Measurements from ENCODE around the gene CD151.

The CD151 gene

DNA sequence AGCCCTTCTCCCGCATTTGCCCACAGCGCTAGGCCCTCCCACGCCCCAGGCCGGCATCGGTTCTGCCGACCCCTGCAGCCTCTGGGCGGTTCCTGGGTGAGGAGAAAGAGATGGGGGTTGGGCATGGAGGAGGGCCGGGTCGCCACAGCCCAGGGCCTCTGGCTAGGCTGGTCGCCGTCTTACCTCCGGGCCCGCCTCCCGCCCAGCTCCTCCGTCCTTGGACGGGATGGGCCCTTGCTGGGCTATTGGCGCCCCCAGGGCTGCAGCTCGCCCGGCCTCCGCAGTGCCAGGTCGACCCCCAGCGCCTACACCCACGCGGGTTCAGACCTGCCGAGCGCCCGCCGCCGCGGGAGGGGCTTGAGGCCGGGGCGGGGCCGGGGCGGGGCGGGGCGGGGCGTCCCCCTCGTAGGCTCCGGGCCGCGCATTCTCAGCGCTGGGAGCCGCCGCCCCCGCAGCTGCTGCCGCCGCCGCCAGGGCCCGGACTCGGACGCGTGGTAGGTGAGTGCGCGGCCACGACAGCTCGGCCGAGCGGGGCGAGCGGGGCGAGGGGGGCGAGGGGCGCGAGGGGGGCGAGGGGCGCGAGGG is at the start of gene CD151:
TSS of gene CD151 (plus strand) at position 424 of the 585 bp plus-strand sequence. CDS start 3,118 bp downstream, outside the sequence.
- no peak for DNase-seq (ENCODE audit: low read depth, low spot score)

DNA sequence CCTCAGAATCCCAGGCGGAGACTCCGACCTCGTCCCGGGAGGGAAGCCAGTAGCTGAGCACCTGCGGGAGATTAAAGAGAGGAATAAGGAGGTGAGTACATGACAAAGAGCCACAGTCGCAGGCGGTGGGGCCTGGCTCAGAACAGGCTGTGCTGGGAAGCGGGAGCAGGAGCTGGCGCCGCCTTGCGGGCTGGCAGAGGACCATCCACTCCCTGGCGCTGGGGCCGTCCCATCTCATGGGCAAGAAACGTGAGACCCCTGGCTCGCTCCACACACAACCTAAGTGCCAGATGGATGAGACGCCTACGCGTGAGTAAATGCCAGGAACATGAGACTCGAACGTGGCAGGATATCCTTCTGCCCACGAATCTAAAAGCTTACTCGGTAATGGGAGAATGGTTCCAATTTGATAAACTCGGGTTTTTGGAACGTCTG is 49.2 kb upstream of the CD151 start:
- DNase-seq (ENCODE audit: low read depth, low spot score): peak; percentile 91

DNA sequence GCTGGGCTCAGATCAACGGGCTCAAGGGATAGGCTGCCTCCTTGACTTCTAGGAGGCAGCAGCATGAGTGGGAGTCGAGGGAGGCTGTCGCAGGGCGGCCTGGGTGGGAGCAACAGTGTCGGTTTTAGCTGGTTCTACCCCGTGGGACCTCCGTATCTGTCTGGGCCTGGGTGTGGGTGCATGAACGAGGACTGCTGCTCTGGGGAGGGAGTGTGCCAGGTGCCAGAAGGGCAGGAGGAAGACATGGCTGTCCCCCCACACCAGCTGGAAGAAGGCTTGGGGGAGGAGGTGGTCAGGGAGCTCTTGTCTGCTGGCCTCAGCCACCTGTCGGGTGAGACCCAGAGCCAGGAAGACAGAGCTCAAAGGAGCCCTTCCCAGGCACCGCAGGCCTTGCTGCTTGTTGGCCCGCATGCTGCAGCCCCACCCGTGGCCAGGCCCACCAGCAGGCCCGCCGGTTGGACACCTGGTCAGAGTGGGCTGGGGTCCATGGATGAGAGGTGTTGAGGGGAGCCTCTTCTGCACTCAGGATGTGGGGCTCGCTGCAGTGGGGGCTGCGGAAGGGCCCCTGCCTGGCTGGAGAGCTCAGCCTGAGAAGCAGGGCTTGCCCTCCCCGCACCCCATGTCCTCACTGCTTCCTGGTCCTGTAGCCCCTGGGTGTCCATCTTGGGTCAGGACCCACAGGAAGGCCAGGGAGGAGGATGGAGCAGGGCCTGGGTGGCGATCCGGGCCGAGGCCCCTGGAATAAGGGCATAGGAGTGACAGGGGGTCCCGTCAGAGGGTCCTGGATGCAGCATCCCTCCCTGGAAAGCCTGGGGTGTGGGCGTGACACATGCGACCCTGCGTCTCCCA is 46.3 kb upstream of the CD151 start:
- no peak for DNase-seq (ENCODE audit: low read depth, low spot score)

DNA sequence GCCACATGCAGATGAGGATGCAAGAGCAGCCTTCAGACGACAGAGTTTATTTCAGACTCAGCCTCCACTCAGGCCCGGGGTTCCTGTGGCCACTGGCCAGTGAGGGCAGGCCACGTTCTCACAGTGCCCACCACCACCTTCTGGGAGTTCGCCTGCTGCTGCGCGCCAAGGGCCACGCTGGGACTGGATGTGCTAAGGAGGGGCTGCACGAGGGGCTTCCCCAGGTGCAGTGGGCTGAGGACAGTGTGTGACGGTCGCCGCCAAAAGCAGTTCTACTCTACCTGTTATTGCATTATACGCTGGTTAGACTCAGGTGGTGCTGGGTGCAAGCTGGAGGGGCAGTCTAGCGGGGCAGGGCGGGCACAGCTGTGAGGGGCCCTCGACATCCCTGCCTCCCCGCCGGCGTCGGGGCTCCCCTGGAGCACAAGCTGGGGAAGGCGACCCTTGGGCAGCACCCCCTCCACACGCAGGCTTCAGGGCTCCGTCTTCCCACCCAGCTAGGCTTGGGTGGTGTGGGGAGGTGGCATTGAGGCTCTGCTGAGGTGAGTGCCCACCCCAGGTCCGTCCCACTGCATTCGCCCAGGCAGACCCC is 45.6 kb upstream of the CD151 start:
- no peak for DNase-seq (ENCODE audit: low read depth, low spot score)

DNA sequence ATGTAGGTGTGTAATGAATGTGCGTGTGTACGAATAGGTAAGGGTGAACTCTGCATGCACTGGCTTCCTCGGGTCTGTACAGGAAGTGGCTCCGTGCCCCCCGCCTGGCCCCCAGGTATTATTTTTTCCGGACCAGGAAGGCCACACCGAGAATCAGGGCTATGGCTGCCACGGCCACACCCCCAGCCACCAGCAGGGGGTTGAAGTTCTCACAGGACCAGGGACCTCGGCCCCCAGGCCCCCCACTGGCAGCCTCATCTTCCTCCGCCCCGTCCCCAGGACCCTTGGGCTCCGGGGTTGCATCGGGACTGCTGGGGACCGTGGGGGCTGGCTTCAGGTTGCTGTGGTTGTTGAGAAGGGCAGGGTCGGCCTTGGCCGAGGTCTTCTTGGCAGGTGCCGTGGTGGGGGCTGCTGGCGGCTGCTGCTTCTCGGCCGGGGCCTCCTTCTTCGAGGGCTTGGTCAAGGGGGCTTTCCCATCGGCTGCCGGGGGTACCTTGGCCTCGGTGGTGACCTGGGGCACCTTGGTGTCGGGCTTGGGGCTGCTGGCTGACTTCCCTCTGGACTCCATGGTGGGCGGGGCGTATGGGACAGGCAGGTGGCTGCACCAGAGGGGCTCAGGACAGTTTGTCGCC is 44.6 kb upstream of the CD151 start:
- no peak for DNase-seq (ENCODE audit: low read depth, low spot score)

DNA sequence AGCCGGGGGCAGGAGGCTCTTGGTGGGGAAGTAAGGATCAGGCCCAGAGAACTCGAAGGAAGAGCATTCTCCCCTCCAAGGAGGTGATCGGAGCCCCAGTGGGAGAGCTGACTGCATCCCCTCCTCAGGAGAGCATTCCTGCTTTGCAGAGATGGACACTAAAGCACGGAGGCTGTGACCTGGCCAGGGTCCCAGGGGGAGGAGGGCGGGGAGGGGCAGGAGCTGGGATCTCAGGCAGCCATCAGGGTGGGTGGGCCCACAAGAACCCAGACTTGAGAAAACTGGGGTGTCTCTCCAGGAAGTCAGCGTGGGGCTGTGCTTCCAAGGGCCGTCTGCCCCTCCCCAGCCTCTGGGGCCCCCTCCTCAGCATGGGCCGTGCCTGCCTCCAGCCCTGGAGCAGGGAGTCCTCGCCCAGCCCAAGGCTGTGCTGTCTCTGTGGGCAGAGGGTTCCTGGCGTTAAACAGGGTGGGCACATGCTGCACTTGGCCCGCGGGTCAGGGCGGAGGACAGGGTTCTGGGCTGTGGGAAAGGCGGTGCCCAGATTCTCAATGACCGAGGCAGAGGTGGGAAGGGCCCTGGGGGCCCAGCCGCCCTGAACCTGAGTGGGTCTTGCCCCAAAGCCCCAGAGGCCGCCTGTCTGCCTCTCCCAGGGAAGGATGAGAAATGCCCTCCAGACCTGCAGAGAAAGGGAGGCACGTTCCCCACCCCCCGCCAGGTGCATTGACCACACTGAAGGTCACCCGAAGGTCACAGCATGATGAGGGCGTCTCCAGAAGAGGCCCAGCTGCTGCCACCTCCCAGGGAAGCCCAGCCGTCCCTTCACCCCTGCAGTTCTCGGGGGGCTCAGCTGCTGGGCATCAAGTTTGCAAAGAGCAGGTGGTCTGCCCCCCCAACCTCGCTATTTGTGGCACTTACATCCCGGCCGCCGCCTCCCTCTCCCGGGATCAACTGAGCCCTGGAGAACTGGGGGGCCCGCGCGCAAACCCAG is 43.5 kb upstream of the CD151 start:
- DNase-seq (ENCODE audit: low read depth, low spot score): no peak

DNA sequence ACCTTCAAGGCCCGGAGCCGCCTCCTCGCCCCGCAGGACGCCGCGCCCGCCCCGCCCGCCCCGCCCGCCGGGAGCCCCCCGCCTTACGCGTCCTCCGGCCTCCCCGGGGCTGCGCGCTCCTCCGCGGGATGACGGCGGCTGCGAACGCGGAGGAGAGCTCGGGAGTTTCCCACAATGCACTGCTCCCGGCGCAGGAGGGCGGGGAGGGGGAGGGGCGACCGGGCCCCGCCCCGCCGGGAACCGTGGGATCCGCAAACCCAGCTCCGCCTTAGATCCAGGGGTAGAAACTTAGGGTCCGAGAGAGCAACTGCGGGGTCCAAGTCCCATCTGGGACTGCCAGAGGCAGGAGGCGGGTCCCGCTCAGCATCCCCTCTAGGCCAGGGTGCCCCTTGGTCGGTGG is 42.8 kb upstream of the CD151 start, which contains the start of gene CEND1:
TSS of gene CEND1 (minus strand) at position 148 of the 400 bp plus-strand sequence. CDS start 1,514 bp downstream, outside the sequence.
- no peak for DNase-seq (ENCODE audit: low read depth, low spot score)

DNA sequence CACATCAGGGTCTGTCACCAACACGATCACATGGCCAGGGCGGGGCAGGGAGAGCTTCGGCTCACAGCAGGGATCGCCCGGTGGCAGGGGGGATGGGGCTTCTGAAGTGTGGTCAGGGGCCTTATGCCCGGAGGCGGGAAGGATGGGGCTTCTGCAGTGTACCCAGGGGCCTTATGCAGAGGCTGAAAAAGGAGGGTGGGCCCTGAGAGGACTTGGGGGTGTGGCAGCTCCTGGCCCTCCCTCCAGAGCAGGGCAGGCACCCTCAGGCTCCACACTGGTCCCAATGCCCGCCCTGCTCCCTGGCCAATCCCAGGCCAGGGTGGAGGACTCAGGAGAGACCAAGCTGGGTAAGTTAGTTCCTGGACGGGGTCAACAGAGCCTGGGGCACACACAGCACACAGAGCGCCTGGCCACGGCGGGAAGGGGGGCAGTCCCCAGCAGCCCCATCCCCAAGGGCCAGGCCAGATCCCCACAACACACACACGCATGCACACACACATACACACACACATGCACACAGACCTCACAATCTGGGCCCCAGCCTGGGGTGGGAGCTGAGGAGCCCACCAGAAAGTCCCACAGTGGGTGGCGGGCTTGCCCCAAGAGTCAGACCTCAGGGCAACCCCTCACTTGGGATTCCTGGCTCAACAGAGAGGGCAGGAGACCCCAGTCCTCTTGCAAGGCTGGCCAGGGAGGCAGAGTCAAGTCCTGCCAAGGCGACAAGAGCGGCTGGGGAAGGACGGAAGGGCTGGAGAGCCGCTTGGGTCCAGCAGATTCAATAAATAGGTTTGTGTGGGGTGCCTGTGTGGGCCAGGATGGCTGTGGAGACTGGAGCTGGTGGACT is 41.8 kb upstream of the CD151 start:
- no peak for DNase-seq (ENCODE audit: low read depth, low spot score)

DNA sequence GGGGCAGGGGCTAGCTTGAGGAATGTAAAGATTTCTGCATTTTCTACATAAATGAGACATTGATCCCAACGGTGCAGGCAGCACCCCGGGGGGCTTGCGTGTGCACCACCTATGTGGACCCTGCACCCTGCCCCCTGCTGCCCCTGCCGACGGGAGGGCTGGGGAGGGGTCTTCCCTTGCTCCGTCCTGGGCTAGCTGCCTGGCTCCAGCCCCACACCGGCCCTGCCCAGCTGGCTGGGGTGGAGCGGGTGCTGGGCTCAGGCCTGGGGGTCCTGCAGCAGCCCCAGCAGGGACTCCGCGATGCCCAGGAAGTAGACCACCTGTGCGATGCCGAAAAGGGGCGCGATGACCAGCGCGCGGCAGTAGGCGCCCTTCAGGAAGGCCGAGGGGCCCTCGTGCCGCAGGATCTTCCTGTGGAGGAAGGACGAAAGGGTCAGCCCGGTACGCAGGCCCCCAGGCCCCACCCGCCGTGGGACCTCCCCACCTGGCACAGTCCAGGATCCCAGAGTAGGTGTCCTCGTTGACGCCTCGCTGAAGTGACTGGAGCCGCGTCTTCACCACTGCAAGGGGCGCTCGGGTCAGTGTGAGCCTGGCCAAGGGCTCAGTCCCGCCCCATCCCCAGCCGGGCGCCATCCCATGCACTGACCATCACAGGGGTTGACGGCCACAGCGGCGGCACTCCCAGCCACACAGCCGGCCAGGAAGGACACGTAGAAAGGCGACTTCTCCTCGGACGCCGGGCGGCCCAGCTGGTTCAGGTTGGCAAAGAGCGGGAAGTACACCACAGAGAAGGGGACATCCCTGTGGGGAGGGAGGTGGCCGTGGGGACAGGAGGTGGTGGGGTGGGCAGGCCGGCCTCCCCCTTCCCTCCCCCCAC is 40.9 kb upstream of the CD151 start:
- DNase-seq (ENCODE audit: low read depth, low spot score): no peak

DNA sequence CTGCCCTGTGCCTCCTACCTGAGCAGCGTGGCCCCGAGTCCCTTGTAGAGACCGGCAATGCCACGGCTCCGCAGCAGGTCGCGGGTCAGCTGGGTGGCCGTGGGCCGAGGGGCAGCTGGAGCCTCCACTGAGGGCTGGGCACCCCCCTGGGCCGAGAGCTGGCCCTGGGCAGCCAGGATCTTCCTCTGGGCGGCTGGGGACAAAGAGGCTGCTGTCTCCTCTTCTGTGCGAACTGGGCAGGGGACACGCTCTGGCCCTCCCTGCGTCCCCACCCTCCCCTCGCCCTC is 40.3 kb upstream of the CD151 start:
- no peak for DNase-seq (ENCODE audit: low read depth, low spot score)

DNA sequence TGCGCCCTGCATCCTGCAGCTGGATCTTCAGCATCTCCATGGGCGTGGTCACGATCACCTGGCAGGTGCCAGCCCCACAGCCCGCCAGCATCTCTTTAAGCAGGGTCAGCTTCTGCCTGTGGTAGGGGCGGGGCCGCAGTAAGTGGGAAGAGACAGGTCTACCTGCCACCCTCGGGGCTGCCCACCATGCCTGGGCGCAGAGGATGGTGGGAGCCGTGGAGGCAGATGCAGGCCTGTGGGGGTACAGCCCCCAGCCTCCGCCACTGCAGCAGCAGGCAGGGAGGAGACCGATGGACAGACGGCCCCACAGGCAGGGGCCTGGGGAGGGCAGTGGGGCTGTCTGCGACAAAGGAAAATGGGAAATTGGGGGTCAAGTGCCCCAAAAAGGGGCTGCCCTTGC is 39.9 kb upstream of the CD151 start:
- no peak for DNase-seq (ENCODE audit: low read depth, low spot score)

DNA sequence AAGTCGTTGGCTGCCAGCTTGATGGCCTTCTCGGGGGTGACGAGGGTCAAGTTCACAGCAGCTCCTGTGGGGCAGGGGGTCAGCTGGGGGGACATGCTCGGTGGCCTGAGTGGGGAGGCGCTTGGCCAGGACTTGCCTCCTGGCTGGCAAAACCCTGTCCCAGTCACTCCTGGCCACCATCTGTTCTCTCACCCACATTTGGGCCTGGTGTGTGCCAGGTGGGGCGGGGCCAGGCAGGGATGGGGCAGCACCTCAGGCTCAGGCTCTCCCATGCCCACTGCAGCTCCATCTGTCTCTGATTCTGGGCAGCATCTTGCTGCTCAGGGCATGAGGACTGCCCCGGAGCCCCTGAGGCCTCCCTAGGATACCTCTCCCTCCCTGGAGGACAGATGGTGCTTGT is 39.2 kb upstream of the CD151 start:
- DNase-seq (ENCODE audit: low read depth, low spot score): no peak

DNA sequence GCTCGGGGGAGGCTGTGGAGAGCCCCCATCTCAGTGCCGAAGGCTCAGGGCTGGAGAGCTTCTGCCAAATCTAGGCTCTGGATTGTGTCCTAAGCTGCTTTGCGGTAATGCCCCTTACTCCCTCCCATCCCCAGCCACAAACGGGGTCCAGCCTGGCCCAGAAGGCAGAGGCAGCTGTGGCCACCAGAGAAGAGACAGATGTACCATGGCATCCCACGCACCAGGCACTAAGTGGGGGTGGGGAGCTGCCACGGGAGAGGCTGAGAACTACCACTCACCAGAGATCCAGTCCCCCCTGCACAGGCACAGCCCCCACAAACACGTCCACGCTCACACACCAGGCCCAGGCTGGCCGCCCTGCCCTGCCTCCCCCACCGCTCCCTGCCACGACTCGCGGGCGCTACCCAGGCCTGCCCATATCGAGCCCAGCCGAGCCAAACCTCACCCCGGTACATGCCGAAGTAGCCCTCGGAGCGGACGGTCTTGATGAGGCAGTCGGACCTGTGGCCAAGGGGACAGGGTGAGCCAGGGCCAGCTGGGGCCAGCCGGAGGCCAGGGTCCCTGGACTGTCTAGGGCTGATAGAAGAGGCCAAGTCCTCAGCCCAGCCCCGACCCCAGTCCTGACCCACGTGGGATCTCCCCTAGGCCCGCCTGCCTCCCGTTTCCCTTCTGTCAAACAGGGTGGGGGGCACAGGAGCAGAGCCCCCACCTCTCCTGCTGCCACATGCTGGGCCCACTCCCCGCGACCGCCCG is 38.6 kb upstream of the CD151 start:
- DNase-seq (ENCODE audit: low read depth, low spot score): no peak

DNA sequence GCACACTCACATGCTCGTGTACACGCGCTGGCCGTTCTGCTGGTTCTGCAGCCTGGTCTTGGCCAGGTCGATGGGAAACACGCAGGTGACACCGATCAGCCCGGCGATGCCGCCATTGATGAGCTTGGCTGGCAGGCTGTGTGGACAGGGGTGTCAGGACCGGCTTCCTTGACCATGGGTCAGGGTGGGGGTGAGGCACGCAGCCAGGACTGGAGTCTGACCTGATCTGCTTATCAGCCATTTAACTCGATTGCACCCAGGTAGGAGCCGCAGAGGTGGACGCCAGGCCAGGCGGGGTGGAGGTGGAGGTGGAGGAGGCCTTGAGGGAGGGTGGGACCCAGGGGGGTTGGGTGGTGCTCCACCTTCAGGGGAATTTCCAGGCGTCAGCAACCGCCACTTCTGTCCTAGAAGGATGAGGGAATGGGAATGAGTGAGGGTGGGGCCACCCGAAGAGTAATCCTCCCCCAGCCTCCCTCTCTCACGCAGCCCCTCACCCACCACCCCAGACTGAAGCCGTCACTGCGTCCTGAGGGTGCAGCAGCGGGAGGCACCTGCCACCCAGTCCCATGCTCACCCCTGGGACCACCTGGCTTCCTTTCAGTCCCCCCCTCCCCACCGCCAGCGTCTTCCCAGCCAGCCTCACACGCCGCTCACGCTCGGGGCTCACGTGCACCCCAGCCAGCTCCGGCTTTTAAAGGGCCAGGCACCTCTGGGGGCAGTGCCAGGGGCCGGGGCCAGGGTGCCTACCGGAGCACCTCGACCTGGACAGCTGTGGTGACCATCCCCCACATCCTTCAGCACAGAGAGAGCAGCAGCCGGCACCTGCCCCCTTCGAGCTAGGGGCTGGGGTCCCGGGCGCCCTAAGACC is 37.8 kb upstream of the CD151 start:
- DNase-seq (ENCODE audit: low read depth, low spot score): no peak

DNA sequence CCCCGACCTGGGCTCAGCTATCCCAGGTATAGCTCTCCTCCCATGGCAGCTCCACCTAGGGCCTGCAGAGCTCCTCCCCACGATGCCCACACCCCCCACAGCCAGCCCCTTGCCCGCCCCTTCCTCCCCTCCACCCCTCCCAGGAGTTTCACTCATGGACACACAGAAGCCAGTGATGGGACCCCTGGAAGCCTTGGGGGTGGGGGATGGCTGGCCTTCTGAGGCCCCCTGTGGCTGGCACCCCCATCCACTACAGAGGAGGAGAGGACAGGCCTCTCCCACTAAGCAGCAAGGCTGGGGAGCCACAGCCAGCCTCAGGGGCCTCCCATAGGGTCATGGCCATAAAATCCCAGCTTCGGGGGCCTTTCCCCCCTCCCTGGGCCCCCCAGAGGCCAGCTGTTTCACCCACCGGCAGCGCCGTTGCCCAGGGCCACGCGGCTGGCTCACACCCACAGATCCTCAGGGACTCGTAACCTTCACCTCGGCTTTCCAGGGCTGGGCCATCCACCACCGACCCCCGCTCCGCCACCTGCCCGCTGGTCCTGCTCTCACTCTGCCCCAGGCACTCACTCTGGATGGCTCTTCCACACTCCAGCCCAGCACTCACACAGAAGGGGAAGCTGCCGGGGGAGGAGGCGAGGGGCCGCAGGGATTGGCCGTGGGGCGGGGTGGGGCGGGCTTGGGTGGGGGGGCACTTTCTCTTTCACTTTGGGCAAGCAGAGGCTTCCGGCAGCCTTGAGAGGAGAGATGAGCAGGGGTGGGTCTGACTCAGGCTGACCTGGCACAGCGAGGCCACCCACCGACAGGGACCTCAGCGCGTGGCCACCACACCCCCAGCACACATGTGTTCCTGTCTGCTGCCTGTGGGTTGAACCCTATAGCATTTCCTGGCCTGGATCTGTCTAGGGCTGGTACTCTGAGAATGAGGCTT is 36.9 kb upstream of the CD151 start:
- no peak for DNase-seq (ENCODE audit: low read depth, low spot score)

DNA sequence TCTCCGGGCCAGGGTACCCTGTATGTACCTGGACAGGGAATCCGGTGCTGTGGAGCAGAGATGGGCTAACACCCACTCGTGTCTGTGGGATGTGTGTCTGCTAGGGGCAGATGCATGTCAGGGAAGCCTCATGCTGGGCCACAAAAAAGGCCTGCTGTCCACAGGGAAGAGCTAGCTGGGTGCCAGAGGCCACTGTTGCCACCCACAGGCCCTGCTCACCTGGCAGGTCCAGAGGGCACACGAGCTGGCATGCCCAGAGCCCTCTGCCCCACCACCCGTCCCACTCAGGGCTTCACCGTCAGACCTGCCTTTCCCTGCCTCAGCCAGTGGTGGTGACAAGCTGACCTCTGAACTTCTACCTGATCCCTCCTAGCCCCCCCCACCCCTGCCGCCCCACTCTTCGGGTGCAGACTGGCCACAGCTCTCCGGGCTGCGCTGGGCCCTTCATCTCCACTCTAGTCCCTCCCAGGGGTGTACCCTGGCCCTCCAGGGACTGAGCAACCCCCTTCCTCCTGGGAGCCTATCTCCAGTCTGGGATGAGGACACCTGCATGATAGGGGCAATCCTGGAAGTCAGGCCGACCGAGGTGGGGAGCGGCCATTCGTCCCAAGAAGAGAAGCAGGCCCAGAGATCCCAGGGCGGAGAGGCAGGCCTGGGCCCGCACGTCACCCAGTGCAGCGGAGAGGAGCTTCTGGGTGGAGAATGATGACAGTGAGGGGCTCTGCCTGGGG is 36.0 kb upstream of the CD151 start:
- DNase-seq (ENCODE audit: low read depth, low spot score): no peak
